Measurements from ENCODE around the gene PRXL2B.

The PRXL2B gene

GRCh38 chr1:2587071-2587859 lies 688 bp downstream of the PRXL2B start:
- DNase-seq = peak; percentile 58

- no peak for DNase-seq
Measured at GRCh38 chr1:2587860-2588571, 1.4 kb downstream of the PRXL2B start.

GRCh38 chr1:2588661-2589430 lies 2.3 kb downstream of the PRXL2B start:
- DNase-seq = no peak

GRCh38 chr1:2589431-2590232 lies 3.1 kb downstream of the PRXL2B start:
- no peak for DNase-seq

GRCh38 chr1:2590233-2591141 lies 3.9 kb downstream of the PRXL2B start:
- DNase-seq = no peak

- DNase-seq = no peak
Measured at GRCh38 chr1:2591233-2591580, 4.6 kb downstream of the PRXL2B start.

GRCh38 chr1:2591581-2592261 lies 5.1 kb downstream of the PRXL2B start:
- DNase-seq = no peak

GRCh38 chr1:2592672-2593071 lies 6.1 kb downstream of the PRXL2B start:
- peak; percentile 36 for DNase-seq

- DNase-seq = no peak
Measured at GRCh38 chr1:2593251-2593878, 6.8 kb downstream of the PRXL2B start.

GRCh38 chr1:2594001-2594640 lies 7.5 kb downstream of the PRXL2B start:
- DNase-seq = no peak

GRCh38 chr1:2594641-2595131 lies 8.1 kb downstream of the PRXL2B start:
- DNase-seq = no peak

GRCh38 chr1:2595261-2595811 lies 8.8 kb downstream of the PRXL2B start:
- DNase-seq = no peak

- DNase-seq = no peak
Measured at GRCh38 chr1:2595812-2596529, 9.4 kb downstream of the PRXL2B start.

GRCh38 chr1:2596530-2597333 lies 10.2 kb downstream of the PRXL2B start:
- no peak for DNase-seq

- no peak for DNase-seq
Measured at GRCh38 chr1:2597441-2598328, 11.1 kb downstream of the PRXL2B start.

- no peak for DNase-seq
Measured at GRCh38 chr1:2598329-2598931, 11.9 kb downstream of the PRXL2B start.

Data from CD4-positive, alpha-beta T cell treated with Interleukin-17A for 4 hours (primary cell).